ENCODE results near the gene MGRN1.

The MGRN1 gene

DNA sequence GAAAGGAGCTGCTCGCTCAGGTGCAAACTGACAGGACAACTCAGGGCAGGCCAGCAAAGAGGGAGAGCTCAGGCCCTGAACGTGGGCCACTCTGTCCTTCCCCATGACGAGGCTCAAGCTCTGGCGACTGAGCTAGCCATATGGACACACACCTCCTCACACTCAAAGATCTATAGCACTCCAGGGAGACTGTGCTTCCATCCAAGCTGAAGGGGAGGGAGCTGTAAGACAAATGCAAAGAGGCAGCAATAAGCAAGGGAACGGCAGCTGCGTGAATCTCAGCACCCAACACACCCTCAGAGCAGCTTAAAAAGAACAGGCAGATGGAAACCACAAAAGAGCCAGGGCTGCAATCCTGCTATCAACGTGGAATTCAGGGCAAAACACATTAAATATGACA lies 82.2 kb downstream of the MGRN1 start:
- H3F3A ChIP-seq (ENCODE audit: insufficient read depth, low read length), result no peaks in the 10 kb centered on the region
- H3K27me3 ChIP-seq (replicated peaks; ENCODE audit: insufficient read depth, low read length), result no peaks in the 10 kb centered on the region
- no peaks in the 10 kb centered on the region for H3K79me2 ChIP-seq (ENCODE audit: low read length)
- H3K4me2 ChIP-seq (ENCODE audit: low read depth, low read length), result no peak overlapping the region
- no peaks in the 10 kb centered on the region for H3K36me3 ChIP-seq (replicated peaks; ENCODE audit: insufficient read depth, low read length)
- DNase-seq, result no peak
- no peaks in the 10 kb centered on the region for H4K20me1 ChIP-seq (ENCODE audit: insufficient read depth, low read length)
- TF ChIP-seq EZH2phosphoT487 (IDR thresholded peaks at IDR 0.05; ENCODE audit: low read length), result no peak
- TF ChIP-seq, protein P1, sequence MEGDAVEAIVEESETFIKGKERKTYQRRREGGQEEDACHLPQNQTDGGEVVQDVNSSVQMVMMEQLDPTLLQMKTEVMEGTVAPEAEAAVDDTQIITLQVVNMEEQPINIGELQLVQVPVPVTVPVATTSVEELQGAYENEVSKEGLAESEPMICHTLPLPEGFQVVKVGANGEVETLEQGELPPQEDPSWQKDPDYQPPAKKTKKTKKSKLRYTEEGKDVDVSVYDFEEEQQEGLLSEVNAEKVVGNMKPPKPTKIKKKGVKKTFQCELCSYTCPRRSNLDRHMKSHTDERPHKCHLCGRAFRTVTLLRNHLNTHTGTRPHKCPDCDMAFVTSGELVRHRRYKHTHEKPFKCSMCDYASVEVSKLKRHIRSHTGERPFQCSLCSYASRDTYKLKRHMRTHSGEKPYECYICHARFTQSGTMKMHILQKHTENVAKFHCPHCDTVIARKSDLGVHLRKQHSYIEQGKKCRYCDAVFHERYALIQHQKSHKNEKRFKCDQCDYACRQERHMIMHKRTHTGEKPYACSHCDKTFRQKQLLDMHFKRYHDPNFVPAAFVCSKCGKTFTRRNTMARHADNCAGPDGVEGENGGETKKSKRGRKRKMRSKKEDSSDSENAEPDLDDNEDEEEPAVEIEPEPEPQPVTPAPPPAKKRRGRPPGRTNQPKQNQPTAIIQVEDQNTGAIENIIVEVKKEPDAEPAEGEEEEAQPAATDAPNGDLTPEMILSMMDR (IDR thresholded peaks at IDR 0.05; ENCODE audit: low read length), result no peak
- no peak for TF ChIP-seq EZH2 (optimal IDR thresholded peaks at IDR 0.05; ENCODE audit: low read depth, low read length)
- no peaks in the 10 kb centered on the region for H3K4me1 ChIP-seq (ENCODE audit: low read length)
- H2AFZ ChIP-seq (ENCODE audit: low read length), result no peak overlapping the region
- H3K4me3 ChIP-seq (ENCODE audit: low read length), result no peak overlapping the region
- H3K9me3 ChIP-seq (replicated peaks; ENCODE audit: insufficient read depth, low read length), result no peaks in the 10 kb centered on the region
- no peak overlapping the region for H3K9ac ChIP-seq (ENCODE audit: low read length)
- no peak overlapping the region for H3K27ac ChIP-seq (ENCODE audit: low read length)
- H3K9me2 ChIP-seq (replicated peaks; ENCODE audit: insufficient read depth, low read length), result no peaks in the 10 kb centered on the region

DNA sequence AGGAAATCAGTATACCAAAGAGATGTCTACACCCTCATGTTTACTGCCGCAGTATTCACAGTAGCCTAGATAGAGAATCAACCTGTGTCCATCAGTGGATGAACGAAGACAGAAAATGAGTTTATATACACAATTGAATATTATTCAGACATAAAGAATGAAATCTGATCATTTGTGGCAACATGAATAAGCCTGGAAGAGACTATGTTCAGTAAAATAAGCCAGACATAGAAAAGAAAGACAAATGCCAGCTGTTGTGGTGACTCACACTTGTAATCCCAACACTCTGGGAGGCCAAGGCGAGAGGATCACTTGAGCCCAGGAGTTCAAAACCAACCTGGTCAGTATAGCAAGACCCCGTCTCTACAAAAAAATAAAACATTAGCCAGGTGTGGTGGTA lies 84.9 kb downstream of the MGRN1 start:
- no peak for DNase-seq
- H4K20me1 ChIP-seq (ENCODE audit: insufficient read depth, low read length), result no peaks in the 10 kb centered on the region
- H3K36me3 ChIP-seq (replicated peaks; ENCODE audit: insufficient read depth, low read length), result no peaks in the 10 kb centered on the region

DNA sequence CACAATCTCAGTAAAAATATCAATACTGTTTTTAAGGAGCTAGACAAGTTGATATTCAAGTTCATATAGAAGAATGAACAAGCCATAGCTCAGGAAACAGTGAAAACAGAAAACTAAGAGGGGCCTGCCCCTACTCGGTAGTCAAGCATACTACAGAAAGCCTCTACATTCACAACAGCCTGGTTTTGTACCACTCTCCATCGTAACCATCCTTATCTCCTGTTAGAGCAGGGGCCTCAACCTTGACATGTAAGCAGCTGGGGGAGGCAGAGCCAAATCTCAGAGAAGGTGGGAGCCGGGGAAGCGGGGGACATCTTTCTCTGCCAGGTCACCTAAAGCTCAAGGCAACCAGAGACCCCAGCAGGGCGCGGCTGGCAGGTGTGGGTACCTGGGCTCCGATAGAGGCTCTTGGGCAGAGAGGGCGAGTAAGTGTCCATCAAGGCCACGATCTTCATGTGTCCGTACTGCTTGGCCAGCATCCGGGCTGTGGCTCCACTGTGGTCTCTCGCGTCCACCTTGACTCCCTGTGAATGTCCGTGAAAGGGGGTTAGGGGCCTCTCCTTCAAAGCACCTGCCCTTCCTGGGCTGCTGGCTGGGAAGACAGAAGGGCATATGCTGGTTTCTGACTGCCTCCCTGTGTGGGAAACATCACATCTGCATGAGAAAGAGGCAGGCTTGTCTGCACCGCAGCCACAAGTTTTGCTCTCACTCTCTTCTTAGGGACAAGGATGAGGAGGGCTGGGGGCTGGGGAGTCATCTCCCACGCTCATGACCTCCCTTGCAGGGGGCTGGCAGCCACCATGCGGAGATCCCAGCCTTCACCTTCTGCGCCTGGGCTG lies 89.3 kb downstream of the MGRN1 start:
- Histone ChIP-seq H3K27me3 (replicated peaks; ENCODE audit: insufficient read depth, low read length) (no peaks in the 10 kb centered on the region), H3K4me3 (ENCODE audit: low read length) (no peak overlapping the region), H3K79me2 (ENCODE audit: low read length) (no peaks in the 10 kb centered on the region), H3K27ac (ENCODE audit: low read length) (no peak overlapping the region), H3K4me1 (ENCODE audit: low read length) (no peaks in the 10 kb centered on the region), H3F3A (ENCODE audit: insufficient read depth, low read length) (no peaks in the 10 kb centered on the region), H4K20me1 (ENCODE audit: insufficient read depth, low read length) (no peaks in the 10 kb centered on the region), H3K9me3 (replicated peaks; ENCODE audit: insufficient read depth, low read length) (no peaks in the 10 kb centered on the region), H3K9ac (ENCODE audit: low read length) (no peak overlapping the region), H3K36me3 (replicated peaks; ENCODE audit: insufficient read depth, low read length) (no peaks in the 10 kb centered on the region), H3K4me2 (ENCODE audit: low read depth, low read length) (no peak overlapping the region), H3K9me2 (replicated peaks; ENCODE audit: insufficient read depth, low read length) (no peaks in the 10 kb centered on the region), H2AFZ (ENCODE audit: low read length) (no peak overlapping the region)
- DNase-seq, result no peak
- TF ChIP-seq EZH2 (optimal IDR thresholded peaks at IDR 0.05; ENCODE audit: low read depth, low read length) (no peak), EZH2phosphoT487 (IDR thresholded peaks at IDR 0.05; ENCODE audit: low read length) (no peak)
- TF ChIP-seq, protein P1 (IDR thresholded peaks at IDR 0.05; ENCODE audit: low read length), result no peak

More for the DNA sequence above, 84.9 kb downstream of the MGRN1 start:
- H3F3A ChIP-seq (ENCODE audit: insufficient read depth, low read length), result no peaks in the 10 kb centered on the region
- no peaks in the 10 kb centered on the region for H3K9me2 ChIP-seq (replicated peaks; ENCODE audit: insufficient read depth, low read length)
- no peaks in the 10 kb centered on the region for H3K9me3 ChIP-seq (replicated peaks; ENCODE audit: insufficient read depth, low read length)
- TF ChIP-seq EZH2 (optimal IDR thresholded peaks at IDR 0.05; ENCODE audit: low read depth, low read length), result no peak
- no peak overlapping the region for H3K4me2 ChIP-seq (ENCODE audit: low read depth, low read length)
- H3K9ac ChIP-seq (ENCODE audit: low read length), result no peak overlapping the region
- no peaks in the 10 kb centered on the region for H3K27me3 ChIP-seq (replicated peaks; ENCODE audit: insufficient read depth, low read length)
- H3K27ac ChIP-seq (ENCODE audit: low read length), result no peak overlapping the region
- no peaks in the 10 kb centered on the region for H3K4me1 ChIP-seq (ENCODE audit: low read length)
- H2AFZ ChIP-seq (ENCODE audit: low read length), result no peak overlapping the region
- no peaks in the 10 kb centered on the region for H3K79me2 ChIP-seq (ENCODE audit: low read length)
- H3K4me3 ChIP-seq (ENCODE audit: low read length), result no peak overlapping the region

DNA sequence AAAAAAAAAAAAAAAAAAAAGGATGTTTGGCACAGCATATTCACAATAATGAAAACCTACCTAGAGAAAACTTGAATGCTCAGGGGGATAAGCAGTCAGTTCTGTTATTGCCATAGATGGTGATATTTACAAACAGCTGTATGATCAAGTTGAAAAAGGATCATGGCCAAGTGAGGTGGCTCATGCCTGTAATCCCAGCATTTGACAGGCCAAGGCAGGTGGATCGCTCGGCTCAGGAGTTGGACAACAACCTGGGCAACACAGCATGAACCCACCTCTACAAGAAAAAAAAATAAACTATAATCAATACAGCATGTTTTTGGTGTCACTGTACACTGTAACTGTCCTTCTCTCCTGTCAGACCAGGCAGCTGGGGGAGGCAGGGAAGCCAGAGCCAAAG lies 90.4 kb downstream of the MGRN1 start:
- H3K4me3 ChIP-seq (ENCODE audit: low read length), result no peak overlapping the region
- no peaks in the 10 kb centered on the region for H3F3A ChIP-seq (ENCODE audit: insufficient read depth, low read length)
- no peak overlapping the region for H3K9ac ChIP-seq (ENCODE audit: low read length)
- H4K20me1 ChIP-seq (ENCODE audit: insufficient read depth, low read length), result no peaks in the 10 kb centered on the region
- H3K79me2 ChIP-seq (ENCODE audit: low read length), result no peaks in the 10 kb centered on the region
- no peak overlapping the region for H2AFZ ChIP-seq (ENCODE audit: low read length)
- no peaks in the 10 kb centered on the region for H3K9me2 ChIP-seq (replicated peaks; ENCODE audit: insufficient read depth, low read length)
- H3K4me2 ChIP-seq (ENCODE audit: low read depth, low read length), result no peak overlapping the region
- no peak overlapping the region for H3K27ac ChIP-seq (ENCODE audit: low read length)
- H3K9me3 ChIP-seq (replicated peaks; ENCODE audit: insufficient read depth, low read length), result no peaks in the 10 kb centered on the region
- H3K27me3 ChIP-seq (replicated peaks; ENCODE audit: insufficient read depth, low read length), result no peaks in the 10 kb centered on the region
- no peak for DNase-seq
- no peaks in the 10 kb centered on the region for H3K4me1 ChIP-seq (ENCODE audit: low read length)
- no peaks in the 10 kb centered on the region for H3K36me3 ChIP-seq (replicated peaks; ENCODE audit: insufficient read depth, low read length)
- TF ChIP-seq, protein P1 (IDR thresholded peaks at IDR 0.05; ENCODE audit: low read length), result no peak
- TF ChIP-seq EZH2 (optimal IDR thresholded peaks at IDR 0.05; ENCODE audit: low read depth, low read length) (no peak), EZH2phosphoT487 (IDR thresholded peaks at IDR 0.05; ENCODE audit: low read length) (no peak)

Measured in MM.1S (cell line).